Measurements from ENCODE around the gene ATP1B4.

DNA sequence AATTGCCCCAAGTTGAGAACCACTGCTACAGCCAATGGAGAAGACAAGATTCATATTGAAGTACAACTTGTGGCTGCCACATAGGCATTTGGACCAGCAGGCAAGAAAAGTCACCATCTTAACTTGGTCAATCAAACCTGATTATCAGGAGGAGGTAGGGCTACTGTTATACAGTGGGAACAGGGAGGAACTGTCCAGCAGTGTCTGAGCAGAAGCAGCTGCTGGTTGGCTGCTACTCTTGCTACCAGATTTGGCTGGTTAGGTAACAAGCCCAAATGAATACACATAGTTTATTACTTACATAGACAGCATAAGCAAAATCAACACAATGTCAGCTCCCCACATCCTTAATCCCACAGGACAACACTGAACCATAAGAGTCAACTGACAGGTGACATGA is 39.4 kb downstream of the ATP1B4 start:
- TF ChIP-seq, protein P1, sequence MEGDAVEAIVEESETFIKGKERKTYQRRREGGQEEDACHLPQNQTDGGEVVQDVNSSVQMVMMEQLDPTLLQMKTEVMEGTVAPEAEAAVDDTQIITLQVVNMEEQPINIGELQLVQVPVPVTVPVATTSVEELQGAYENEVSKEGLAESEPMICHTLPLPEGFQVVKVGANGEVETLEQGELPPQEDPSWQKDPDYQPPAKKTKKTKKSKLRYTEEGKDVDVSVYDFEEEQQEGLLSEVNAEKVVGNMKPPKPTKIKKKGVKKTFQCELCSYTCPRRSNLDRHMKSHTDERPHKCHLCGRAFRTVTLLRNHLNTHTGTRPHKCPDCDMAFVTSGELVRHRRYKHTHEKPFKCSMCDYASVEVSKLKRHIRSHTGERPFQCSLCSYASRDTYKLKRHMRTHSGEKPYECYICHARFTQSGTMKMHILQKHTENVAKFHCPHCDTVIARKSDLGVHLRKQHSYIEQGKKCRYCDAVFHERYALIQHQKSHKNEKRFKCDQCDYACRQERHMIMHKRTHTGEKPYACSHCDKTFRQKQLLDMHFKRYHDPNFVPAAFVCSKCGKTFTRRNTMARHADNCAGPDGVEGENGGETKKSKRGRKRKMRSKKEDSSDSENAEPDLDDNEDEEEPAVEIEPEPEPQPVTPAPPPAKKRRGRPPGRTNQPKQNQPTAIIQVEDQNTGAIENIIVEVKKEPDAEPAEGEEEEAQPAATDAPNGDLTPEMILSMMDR (IDR thresholded peaks at IDR 0.05; ENCODE audit: low read length): no peak
- no peak for TF ChIP-seq EZH2 (IDR thresholded peaks at IDR 0.05; ENCODE audit: borderline replicate concordance, low read length)
